ENCODE measurements around the gene AP5B1. TPM values are rescaled to one million over a fixed set of nuclear protein-coding genes. Genes with fewer than 3 reads are reported as not detected.

Gene AP5B1
- total and polyA plus RNA-seq, 8 donors: 2.9 to 39.0 (median 3.8) TPM

GRCh38 chr11:65779919-65780769, 632 bp downstream of the AP5B1 start:
- Histone ChIP-seq H3K9me3 (no peaks in the 10 kb centered on the region), H3K27ac (peak overlapping the region; percentile 79 to 97), H3K36me3 (peaks cover 0 to 31% of the 10 kb centered on the region in 2 donors), H3K4me1 (peaks cover 6 to 55% of the 10 kb centered on the region in 2 donors), H3K4me3 (peak overlapping the region; percentile 89 to 98), H3K27me3 (peaks cover 0 to 5% of the 10 kb centered on the region in 2 donors)
- peak; percentile 91 for ATAC-seq
- peak in 3 of 4 donors; percentile 68 to 97 (median 83) for DNase-seq
- TF ChIP-seq CTCF (IDR thresholded peaks at IDR 0.05): peak; percentile 96
- intact Hi-C loops (cut with DNase I): no loop called here

GRCh38 chr11:65779669-65779918, 1.2 kb downstream of the AP5B1 start:
- Histone ChIP-seq H3K4me1 (peaks cover 6 to 61% of the 10 kb centered on the region in 2 donors), H3K27me3 (no peaks in the 10 kb centered on the region), H3K9me3 (no peaks in the 10 kb centered on the region), H3K27ac (peak overlapping the region; percentile 79 to 97), H3K36me3 (peaks cover 0 to 31% of the 10 kb centered on the region in 2 donors), H3K4me3 (peak overlapping the region; percentile 89 to 98)
- TF ChIP-seq CTCF (IDR thresholded peaks at IDR 0.05): no peak
- ATAC-seq: no peak
- intact Hi-C loops (cut with DNase I): no loop called here
- no peak for DNase-seq

GRCh38 chr11:65778901-65779668, 1.7 kb downstream of the AP5B1 start:
- H3K9me3 ChIP-seq: no peaks in the 10 kb centered on the region
- DNase-seq (peak in 1 of 4 donors; percentile 75), ATAC-seq (no peak)
- H3K36me3 ChIP-seq: peaks cover 0 to 31% of the 10 kb centered on the region in 2 donors
- peak overlapping the region; percentile 89 to 98 for H3K4me3 ChIP-seq
- no peaks in the 10 kb centered on the region for H3K27me3 ChIP-seq
- no peak for TF ChIP-seq CTCF (IDR thresholded peaks at IDR 0.05)
- intact Hi-C loops (cut with DNase I): no loop called here
- peak overlapping the region in 1 of 2 donors; percentile 97 for H3K27ac ChIP-seq
- H3K4me1 ChIP-seq: peaks cover 6 to 66% of the 10 kb centered on the region in 2 donors

GRCh38 chr11:65778431-65778900, 2.3 kb downstream of the AP5B1 start:
- intact Hi-C loops (cut with DNase I): no loop called here
- DNase-seq (peak in 1 of 4 donors; percentile 78), ATAC-seq (no peak)
- no peaks in the 10 kb centered on the region for H3K9me3 ChIP-seq
- no peaks in the 10 kb centered on the region for H3K27me3 ChIP-seq
- peaks cover 6 to 72% of the 10 kb centered on the region in 2 donors for H3K4me1 ChIP-seq
- peaks cover 0 to 31% of the 10 kb centered on the region in 2 donors for H3K36me3 ChIP-seq
- peak overlapping the region in 1 of 2 donors; percentile 98 for H3K4me3 ChIP-seq
- no peak for TF ChIP-seq CTCF (IDR thresholded peaks at IDR 0.05)
- H3K27ac ChIP-seq: peak overlapping the region in 1 of 2 donors; percentile 97
